OCI-LY7 (cell line): Measurements from ENCODE around the gene CACNA2D2.

Source experiments
- CTCF ChIP-seq: fragments of 200-600 bp; sonication (generic); conservative IDR thresholded peaks from 2 replicates; pipeline ENCODE4 v1.5.1; 2014; ENCODE audit warnings: mild to moderate bottlenecking, antibody characterized with exemption, low read length, moderate library complexity, mixed read lengths
- EZH2phosphoT487 ChIP-seq: fragments of 200-600 bp; sonication (generic); IDR thresholded peaks from 2 replicates; pipeline ENCODE4 v1.6.1; 2018; ENCODE audit warnings: low read depth, borderline replicate concordance, mild to moderate bottlenecking, mixed run types, antibody characterized with exemption, low read length, moderate library complexity, mixed read lengths

GRCh38 chr3:50345008-50345407 lies 158.4 kb downstream of the CACNA2D2 start:
- TF ChIP-seq CTCF (no peak), EZH2phosphoT487 (no peak)
